Amniotic stem cell (primary cell): ENCODE measurements around the gene STRN.
"Not testable (repeated sequence)": the region's sequence is repeated elsewhere in the genome, so short reads cannot be mapped to it uniquely, and the experiment has no call there.

Experiments used
- DNase-seq: peaks from one replicate; lab custom pipeline; 2025; lab: John Stamatoyannopoulos, UW

The STRN gene

DNA sequence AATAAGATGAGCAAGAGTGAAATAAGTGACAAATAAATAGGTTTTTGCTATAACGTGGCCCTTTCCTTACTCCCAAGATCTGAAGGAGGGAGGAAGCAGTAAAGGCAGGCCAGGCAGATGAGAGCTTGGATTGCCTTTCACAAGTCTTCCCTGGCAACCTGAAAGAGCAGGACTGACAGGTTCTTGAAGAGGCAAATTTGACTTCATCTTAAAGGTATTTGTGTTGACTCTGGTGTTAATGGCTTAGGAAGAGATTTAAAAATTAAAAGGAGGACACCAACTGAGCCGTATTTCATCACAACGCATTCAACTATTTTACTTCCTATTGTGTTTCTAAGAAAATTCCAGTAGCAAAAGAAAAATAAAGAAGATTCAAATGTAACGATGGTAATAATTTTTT is 3.2 kb downstream of the STRN start:
- no peak for DNase-seq

DNA sequence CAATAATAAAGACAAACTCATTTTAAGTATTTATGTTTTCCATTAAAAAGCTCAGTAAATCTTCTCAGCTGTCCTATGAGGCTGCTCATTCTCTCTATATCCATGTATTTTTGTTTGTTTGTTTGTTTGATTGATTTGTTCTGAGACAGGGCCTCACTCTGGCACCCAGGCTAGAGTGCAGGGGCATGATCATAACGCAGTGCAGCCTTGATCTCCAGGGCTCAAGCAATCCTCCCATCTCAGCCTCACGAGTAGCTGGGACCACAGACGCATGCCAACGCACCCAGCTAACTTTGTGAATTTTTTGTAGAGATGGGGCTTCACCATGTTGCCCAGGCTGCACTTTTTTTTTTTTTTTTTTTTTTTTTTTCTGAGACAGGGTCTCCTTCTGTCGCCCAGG is 5.6 kb downstream of the STRN start:
- no peak for DNase-seq

GRCh38 chr2:36960005-36960675 is 6.2 kb downstream of the STRN start:
- no peak for DNase-seq

GRCh38 chr2:36954977-36955607 is 11.2 kb downstream of the STRN start:
- DNase-seq, result no peak

DNA sequence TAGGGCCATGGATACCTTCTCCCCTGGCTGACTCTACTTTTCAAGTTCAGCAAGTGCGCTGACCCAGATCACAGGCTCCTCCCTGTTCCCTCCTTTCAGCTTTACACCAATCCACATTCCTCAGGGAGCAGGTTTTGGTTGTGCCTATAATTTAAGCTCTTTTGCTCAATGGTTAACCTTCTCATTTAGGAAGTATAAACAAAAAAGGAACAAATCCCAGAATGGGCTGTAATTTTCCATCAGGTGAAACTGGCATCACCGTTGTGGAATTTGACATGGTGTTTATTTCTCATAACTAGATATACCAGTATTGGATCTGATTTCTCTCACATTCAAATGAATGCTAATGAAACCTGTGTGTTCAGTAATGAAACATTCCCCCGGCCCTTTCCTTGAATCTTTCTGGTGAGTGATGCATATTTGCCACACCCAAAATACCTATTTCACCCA is 13.6 kb downstream of the STRN start:
- DNase-seq, result no peak

DNA sequence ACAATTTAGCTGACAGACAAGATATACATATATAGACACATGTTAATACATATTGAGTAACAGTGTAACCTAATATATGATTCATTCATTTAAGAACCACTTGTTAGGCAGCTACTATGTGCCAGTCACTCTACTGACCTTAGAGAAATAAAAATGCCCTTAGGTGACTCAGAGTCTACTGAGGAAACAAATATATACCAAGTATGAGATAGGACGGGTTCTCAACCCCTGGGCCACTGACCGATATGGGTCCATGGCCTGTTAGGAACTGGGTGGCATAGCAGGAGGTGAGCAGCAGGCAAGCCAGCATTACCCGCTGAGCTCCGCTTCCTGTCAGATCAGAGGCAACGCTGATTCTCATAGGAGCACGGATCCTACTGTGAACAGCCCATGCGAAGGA is 14.8 kb downstream of the STRN start:
- DNase-seq, result no peak

GRCh38 chr2:36951027-36951518 is 15.3 kb downstream of the STRN start:
- no peak for DNase-seq

- no peak for DNase-seq
Measured at GRCh38 chr2:36949845-36950244, 16.5 kb downstream of the STRN start.

- DNase-seq, result not testable (repeated sequence)
Measured at GRCh38 chr2:36945240-36945639, 21.1 kb downstream of the STRN start.

- no peak for DNase-seq
Measured at GRCh38 chr2:36941867-36942266, 24.5 kb downstream of the STRN start.

- not testable (repeated sequence) for DNase-seq
Measured at GRCh38 chr2:36936526-36936925, 29.8 kb downstream of the STRN start.

- not testable (repeated sequence) for DNase-seq
Measured at GRCh38 chr2:36931688-36932087, 34.6 kb downstream of the STRN start.

DNA sequence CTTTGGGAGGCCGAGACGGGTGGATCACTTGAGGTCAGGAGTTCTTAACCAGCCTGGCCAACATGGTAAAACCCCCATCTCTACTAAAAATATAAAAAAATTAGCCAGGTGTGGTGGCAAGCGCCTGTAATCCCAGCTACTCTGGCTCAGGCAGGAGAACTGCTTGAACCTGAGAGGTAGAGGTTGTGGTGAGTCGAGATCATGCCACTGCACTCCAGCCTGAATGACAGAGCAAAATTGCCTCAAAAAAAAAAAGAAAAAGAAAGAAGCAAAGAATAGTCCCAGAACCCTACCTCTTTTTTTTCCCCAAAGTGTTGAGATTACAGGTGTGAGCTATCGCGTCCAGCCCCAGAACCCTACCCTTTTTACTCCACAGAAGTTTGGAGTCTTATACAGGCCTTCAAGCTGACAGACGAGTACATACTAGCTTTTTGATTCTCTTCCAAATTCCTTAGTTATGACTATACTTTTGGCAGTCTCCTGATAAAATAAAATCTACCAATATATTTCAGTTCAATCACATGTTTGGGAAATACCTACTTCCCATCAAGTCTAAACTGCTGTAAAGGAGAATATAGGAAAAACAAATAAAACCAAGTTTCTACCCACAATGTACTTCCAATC is 35.4 kb downstream of the STRN start:
- peak; percentile 11 for DNase-seq

- not testable (repeated sequence) for DNase-seq
Measured at GRCh38 chr2:36926175-36927132, 39.9 kb downstream of the STRN start.

GRCh38 chr2:36922629-36923028 is 43.7 kb downstream of the STRN start:
- DNase-seq, result not testable (repeated sequence)

DNA sequence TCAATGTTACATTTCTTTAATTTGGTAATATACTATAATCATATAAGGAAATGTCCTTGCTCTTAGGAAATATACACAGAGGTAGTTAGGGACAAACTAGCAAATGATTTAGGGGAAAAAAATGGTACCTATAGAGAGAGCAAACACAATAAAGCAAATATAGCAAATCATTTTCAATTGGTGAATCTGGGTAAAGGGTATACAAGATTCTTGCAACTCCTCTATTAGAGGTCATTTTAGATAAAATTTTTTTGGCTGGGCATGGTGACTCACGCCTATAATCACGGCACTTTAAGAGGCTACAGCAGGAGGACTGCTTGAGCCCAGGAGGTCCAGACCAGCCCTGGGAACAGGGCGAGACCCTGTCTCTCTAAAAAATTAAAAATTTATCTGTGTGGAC is 44.4 kb downstream of the STRN start:
- no peak for DNase-seq

- DNase-seq, result no peak
Measured at GRCh38 chr2:36919041-36919837, 47.1 kb downstream of the STRN start.

DNA sequence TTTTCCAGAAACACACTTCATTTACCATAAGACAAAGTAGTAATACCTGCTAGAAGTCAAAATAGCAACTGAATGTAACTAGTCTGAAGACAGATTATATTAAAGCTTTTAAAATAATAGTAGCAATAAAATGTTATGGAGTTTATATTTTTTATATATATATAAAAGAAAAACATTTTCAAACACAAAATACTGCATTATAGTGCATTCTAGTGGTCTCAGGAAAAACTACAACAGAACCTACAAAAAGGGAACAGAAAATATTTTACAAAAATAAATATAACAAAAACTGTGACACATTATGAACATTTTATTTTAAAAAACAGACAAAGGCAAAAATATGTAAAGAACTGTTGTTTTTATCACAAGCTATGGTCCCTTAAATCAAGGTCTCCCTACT is 48.0 kb downstream of the STRN start:
- no peak for DNase-seq

DNA sequence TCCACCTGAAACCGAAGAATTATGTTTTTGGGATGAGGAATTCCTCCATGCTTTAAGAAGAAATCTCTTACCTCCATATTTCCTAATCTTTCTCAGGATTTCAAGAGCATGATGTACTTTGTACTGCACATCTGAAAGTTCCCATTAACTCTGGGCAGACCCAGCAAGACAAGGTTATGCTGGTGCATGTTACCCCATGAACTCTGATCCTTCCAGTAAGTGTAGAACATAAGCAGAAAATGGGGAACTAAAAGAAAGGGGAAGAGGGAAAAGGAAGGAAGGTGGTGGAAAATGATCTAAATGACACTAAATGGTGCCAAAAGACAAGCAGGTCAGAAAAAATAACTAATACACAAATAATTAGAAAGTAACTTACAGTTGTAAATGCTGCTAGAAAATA is 50.7 kb downstream of the STRN start:
- DNase-seq, result no peak

DNA sequence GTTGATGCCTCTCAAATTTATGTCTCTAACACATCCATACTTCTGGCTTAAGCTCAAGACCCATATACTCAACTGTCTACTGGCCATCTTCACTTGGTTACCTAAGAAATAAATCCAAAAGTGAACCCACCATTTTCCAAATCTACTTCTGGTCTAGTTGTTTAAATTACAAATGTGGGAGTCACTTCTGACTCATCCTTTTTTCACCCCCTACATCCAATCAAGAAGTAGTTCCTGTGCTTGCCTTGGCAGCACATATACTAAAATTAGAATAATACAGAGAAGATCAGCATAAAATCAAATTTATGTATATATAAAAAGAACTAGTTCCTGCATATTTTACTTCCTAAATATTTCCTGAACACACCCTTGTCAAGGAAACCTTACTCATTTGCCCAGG is 53.6 kb downstream of the STRN start:
- DNase-seq, result no peak

- no peak for DNase-seq
Measured at GRCh38 chr2:36911012-36911411, 55.3 kb downstream of the STRN start.
